GM21390 (cell line): Measurements from ENCODE around the gene ZNF672.

ENCODE experiments used
- ATAC-seq: cut with Tn5 transposase; IDR thresholded peaks from one replicate; pipeline ENCODE4 v1.9.1; 2021; ENCODE audit not compliant: unreplicated experiment

ZNF672 gene

DNA sequence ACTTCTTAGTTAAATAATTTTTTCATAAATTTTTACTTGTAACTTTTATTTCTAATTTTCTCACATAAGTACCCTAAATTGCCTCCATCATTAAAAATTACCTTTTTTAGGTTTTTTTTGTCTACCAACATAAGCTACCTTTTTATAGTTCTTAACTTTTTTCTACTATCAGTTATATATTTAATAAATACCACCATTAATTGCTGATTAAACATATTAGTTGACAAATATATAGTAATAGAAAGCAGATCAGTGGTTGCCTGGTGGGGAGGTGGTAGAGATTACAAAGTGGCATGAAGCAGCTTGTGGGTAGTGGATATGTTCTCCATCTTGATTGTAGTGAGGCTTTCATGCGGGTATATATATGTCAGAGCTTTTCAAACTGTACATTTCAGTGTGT, 6.2 kb upstream of the ZNF672 start:
- no peak for ATAC-seq

DNA sequence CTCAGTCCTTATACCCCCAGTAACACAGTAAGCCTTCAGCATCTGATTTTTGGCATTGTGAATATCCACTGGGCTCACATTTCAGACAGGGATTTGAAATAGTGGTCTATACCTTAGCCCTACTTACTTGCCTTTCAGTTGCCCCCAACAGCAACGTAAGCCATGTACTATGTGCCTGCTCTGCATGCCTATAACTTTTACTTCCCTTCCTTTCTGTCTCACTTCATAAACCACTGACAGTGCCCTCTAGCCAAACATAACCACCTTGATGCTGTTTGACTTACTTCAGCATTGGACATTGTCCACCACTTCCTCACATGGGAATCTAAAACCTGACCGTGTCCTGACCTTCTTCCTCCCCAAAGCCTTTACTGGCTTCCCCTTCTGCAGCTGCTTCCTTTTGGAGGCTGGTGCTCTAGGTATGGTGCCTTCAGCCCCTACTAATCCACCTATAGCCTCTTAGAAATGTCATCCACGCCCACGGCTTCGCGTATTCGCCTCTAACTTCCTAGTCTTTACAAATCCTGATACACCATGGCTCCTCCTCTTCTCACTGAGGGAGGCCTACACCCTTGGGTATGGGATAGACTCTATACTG, 3.6 kb upstream of the ZNF672 start:
- no peak for ATAC-seq

DNA sequence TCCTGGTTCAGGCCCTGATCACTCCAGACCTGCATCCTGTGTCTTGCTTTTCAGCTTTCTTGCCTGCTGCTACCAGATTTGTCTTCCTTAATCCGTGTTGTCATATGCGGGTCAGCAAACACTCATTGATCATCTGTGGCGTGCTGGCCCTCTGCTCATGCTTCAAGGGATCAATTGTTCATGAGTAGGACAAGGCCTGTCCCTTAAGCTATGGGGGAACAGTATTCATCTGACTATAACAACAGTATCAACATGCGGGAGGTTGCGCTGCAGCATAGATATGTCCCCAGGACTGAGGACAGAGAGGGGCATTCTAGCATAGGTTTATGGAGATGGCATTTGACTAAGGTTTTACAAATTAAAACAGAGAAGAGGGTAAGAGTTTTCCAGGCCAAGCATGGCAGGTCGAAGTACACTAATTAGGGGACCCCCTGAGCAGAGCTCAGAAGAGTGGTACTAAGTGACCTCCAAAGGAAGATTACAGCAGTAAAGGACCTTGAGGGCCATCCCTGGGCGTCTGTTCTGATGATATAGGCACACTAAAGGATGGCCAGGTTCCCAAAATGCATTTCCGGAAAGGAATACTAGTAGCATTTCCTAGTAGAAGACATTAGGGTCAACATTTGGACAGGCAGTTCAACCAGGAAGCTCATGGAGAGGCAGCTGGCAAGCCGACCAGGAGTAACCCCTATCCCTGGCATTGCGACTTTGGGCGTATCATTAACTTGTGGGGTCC, 811 bp upstream of the ZNF672 start:
- ATAC-seq: no peak

DNA sequence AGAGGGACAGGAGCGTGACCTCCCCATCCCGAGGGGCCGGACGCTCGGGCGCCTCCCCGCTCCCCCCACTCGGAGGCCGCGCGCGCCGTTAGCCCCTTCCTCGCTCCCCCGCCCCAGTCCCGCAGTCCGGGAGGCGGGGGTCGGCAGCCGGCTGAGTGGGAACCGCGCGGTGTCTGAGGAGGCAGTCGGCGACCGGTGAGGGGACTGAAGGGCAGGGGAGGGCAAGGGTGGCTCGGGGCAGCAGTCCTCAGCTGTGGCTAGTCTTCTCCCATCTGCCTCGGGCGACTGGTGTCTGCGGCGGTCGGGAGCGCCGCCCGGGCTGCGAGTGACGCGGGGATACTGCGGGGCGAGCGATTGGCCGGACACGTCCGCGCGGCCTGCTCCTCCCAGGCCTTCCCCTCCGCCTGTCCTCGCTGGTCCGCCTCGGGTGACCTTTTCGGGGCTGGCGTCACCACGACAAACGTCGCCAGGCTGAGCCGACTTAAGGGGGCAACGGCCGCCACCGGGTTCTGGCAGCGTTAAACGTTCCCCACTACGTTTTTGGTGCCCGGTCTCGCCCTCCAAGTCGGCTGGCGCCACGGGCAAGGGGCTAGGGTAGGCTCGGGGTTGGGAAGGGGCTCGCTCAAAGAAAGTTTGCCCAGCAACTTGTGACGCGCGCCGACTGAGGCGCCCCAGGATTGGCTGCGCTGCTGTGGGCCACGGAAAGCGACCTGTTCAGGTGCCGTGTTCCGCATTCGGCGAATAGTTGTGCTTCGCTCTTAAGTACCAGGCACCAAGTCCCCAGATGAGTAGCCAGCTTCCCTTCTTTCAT, 538 bp downstream of the ZNF672 start:
- peak; percentile 66 for ATAC-seq

DNA sequence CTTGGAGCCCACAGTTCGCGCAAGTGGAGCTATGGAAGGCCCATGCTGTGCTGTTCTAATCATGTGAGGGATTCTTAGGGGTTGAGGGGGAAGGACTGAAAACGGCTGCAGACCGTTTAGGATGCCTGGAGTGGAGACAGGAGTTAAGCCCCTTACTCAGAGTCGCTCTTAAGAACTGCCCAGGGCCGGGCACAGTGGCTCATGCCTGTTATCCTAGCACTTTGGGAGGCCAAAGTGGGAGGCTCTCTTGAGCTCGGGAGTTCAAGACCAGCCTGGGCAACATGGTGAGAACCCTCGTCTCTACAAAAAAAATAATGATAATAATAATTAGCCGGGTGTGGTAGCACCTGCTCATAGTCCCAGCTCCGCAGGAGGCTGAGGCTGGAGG, 1.1 kb downstream of the ZNF672 start:
- no peak for ATAC-seq

DNA sequence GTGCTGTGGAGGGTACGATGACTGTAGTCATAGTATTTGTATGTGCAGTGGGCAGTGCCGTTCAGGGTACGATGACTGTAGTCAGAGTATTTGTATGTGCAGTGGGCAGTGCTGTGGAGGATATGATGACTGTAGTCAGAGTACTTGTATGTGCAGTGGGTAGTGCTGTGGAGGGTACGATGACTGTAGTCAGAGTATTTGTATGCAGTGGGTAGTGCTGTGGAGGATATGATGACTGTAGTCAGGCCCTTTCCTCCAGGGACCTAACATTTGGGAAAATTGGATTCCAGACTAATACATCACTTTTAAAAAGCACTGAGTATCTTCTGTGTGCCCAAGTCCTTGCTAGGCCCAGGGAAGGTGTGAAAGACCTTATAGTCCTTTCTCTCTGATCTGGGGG, 2.9 kb downstream of the ZNF672 start:
- ATAC-seq: no peak

DNA sequence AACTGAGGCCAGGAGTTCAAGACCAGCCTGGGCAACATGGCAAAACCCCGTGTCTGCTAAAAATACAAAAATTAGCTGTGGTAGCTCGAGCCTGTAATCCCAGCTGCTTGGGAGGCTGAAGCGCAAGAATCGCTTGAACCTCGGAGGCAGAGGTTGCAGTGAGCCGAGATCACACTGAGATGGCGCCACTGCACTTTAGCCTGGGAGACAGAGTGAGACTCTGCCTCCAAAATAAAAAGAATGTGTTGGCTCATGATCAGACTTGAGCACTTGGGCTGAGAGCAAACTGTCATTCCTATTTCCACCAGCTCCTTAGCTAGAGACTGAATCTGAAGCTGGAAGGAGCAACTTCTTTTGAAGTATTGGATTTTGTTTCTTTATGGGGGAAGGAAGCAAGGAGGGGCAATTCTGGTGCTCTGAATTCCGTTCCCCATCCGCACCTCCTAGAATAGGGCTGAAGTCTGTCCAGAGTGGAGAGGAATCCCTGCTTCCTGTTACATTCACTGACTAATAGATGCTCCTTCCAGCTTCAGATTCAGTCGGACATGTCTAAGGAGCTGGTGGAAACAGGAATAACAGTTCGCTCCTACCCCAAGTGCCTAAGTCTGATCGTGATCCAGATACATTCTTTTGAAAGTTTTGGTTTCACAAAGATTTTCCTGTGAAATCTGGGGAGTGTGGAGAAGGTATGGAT, 3.8 kb downstream of the ZNF672 start:
- no peak for ATAC-seq

DNA sequence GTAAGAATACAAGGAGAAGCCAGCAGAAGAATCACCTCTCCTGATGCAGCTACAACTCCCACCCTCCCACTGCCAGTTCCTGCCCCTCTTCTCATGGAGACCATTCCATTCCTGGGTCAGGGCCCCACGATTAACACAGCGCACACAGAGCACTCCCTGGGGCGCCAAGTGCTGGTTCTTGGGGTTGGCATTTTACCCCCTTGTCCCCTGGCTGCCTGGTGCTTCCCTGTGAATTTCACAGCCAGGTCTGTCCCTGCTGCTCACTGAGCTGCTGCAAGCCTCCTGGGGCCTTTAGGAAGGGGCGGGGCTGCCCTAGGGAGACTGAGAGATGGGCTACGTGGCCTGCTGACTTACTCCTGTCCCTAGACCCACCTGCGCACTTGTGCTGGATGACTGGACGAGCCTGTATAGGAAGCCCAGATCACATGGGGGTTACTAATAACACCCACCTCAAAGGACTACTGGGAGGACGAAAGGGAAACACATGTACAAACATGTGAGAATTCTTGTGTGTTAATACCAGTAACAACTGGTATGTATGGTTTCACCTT, 4.8 kb downstream of the ZNF672 start:
- ATAC-seq: peak; percentile 20

DNA sequence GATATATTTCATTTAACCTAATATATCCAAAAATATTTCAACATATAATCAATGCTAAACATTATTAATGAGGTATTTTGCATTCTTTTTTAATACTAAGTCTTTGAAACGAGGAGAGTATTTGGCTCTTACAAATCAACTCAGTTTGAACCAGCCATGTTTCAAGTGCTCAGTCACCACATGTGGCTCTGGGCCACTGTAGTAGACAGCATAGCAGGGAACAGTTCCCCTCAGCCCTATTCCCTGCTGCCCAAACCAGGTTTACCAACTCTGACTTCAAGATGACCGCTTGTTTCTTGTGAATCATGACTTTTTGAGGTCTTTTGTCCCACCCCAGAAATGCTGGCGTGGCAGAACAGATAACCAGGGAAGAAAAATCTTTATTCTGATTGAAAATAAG, 5.7 kb downstream of the ZNF672 start:
- no peak for ATAC-seq

DNA sequence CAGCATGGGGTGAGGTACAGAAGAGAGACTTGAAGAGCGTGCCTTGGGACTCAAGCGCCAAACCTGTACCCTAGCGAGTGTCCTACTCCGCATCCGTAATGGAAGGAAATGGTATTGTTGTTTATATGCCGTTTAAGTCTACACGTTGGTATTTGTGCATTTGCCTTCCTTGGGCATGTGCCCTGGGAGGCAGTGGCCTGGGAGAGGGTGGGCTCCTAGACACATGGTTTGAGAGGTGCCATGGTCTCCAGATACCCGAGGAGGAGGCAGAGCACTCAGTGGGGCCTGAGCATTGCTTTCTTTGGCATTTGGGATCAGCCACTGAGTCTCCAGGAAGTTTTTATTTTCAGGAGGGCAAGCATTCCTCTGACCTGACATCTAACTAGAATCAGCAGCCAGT, 6.5 kb downstream of the ZNF672 start:
- no peak for ATAC-seq

DNA sequence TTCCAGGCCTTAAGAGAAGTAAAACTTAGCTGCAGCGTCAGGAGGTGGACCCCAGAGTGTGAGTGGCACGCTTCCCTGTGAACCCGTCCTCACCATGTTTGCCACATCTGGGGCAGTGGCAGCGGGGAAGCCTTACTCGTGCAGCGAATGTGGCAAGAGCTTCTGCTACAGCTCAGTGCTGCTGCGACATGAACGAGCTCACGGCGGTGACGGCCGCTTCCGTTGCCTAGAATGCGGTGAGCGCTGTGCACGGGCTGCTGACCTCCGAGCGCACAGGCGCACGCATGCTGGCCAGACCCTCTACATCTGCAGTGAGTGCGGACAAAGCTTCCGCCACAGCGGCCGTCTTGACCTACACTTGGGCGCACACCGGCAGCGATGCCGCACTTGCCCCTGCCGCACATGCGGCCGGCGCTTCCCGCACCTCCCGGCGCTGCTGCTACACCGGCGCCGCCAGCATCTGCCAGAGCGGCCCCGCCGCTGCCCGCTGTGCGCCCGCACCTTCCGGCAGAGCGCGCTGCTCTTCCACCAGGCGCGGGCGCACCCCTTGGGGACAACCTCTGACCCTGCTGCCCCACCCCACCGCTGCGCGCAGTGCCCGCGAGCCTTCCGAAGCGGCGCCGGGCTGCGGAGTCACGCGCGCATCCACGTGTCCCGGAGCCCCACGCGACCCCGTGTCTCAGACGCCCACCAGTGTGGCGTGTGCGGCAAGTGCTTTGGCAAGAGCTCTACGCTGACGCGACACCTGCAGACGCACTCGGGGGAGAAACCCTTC, 9.3 kb downstream of the ZNF672 start:
- no peak for ATAC-seq

DNA sequence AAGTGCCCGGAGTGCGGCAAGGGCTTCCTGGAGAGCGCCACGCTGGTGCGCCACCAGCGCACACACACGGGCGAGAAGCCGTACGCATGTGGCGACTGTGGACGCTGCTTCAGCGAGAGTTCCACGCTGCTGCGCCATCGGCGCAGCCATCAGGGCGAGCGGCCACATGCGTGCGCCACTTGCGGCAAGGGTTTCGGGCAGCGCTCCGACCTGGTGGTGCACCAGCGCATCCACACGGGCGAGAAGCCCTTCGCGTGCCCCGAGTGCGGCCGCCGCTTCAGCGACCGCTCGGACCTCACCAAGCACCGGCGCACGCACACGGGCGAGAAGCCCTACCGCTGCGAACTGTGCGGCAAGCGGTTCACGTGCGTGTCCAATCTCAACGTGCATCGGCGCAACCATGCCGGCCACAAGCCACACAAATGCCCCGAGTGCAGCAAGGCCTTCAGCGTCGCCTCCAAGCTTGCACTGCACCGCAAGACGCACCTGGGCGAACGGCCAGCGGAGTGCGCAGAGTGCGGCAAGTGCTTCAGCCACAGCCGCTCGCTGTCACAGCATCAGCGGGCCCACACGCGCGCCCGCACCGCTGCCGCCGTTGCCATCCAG, 10.0 kb downstream of the ZNF672 start:
- ATAC-seq: no peak

DNA sequence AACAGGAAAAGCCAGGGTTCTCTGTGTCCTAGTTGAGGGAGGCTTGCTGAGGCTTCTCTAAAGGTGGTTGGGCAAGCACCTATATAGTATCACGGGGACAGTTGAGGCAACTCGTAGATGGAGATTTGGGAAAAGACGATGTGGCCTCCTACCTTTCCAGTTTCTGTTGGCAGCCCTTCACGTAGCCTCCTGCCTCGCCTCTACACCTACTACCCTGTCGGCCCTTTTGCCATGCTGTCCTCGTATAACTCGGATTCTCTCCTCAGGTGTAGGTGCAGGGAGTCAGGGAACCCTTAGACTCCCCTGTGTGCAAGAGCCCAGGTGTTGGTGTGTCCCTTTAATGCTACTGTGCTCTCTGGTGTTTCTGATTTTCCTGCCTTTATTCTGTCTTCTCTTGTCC, 10.6 kb downstream of the ZNF672 start:
- no peak for ATAC-seq

DNA sequence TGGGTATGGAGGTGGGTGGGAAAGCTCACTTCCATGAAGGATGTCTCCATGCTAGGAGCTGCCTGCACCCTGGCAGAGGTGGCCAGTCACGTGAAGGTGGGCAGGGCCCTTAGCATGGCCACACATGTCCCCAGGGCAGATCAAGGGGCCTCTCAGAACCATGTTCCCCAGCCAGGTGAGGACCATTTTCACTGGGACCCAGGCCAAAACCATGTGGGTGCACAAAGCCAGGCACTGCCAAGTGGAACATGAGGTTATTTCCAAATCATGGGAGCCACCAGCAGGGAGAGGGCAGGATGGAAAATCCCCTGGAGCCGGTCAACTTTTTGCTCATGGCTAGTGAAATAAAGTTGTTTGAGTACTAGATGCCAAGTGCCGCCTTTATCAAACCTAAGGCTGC, 11.1 kb downstream of the ZNF672 start:
- ATAC-seq: no peak

DNA sequence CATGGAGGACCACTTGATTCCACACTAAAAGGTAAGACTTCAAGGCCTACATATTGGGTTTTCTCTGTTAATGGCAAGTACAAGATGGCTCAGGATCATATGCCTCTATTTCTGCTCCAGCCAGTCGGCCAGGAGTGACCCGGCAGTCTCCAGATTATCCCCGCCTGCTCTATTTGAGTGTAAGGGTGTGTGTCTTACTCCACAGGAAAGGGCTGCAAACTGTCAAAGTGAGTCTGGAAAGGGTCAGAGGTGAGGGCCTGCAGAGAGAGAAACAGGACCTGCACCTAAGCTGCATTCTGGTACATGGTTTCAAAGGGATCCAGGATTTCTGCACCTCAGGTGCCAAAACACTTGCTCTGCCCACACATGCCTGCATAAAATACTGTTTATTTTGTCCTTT, 11.6 kb downstream of the ZNF672 start:
- no peak for ATAC-seq

DNA sequence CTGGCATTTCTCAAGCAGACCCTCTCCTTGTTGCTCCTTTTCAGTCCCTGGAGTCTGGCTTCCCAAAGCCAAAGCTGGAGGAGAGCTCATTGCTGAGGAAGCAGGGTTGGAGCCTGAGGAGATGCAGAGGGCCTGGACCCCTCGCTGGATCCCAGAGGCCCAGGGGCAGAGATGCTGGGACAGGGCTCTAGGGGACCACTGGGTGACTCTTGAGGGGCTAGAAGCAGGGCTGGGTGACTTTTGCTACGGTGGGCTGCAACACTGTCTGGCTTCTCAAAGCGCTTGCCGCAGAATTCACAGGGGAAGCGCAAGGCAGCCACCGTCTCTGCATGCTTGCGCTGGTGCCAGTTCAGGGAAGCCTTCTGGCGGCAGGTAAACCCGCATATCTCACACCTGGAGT, 12.1 kb downstream of the ZNF672 start:
- no peak for ATAC-seq

DNA sequence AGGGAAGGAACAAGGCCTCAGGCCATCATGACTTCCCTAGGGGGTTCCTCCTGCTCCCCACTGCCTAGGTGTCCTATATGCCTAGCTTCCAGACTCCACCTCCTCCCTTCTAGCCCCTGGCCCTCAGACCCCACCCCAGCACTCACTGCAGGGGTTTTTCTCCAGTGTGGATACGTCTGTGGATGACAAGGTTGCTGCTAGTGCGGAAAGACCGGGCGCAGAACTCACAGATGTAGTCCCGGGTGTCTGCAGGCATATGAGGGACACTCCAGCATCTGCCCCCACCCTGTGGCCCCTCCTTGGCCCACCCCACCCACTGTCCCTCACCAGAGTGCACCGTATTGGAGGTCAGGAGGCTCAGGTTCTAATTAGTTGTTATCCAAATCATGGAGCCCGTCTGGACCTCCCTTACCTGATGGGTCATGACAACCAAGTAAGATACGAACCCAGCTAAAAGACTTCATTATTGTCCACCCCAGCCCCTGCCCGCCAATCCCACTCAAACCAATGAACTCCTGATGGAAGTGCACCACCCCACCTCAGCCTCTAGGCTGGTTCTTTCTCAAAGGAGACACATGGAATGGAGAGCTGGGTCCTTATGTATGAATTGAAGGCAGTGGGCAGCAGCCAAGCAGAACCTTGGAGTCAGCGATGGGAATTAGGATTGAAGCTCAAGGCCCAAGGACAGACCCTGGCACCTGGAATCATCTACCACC, 12.7 kb downstream of the ZNF672 start:
- ATAC-seq: no peak

DNA sequence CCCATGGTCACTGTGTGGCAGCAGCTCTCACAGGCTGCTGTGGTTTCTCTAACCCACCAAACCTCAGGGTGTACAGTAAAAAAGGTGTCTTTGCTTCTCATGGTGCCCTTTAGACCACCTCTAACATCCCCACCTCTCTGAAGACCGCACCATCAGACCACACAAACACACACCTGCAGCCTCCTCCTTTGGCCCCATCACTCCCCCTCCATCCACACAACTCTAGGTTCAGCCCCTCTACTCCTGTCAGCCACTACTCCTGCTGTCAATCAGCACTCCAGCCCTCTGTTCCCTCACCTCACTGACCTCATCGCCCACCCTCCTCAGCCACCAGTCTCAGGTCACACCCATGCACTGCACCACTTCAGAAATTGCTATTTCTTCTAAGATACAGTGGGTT, 13.4 kb downstream of the ZNF672 start:
- ATAC-seq: no peak
